IPS-20b (cell line): ENCODE results near the gene HEXA.
A peak's percentile ranks its signal among the peaks of the same experiment; 100 is the strongest.

Experiments used
- H3K27ac ChIP-seq: one replicate; pipeline ENCODE4 v1.5.1; 2013; ENCODE audit warnings: low read length
- H3K27me3 ChIP-seq: 2 replicates; pipeline ENCODE4 v1.6.1; 2013; ENCODE audit warnings: mild to moderate bottlenecking, low read length, inconsistent platforms; ENCODE audit not compliant: insufficient read depth
- H3K36me3 ChIP-seq: 2 replicates; pipeline ENCODE4 v1.6.1; 2013; ENCODE audit warnings: low read depth, mild to moderate bottlenecking, inconsistent platforms, low read length, moderate library complexity; ENCODE audit not compliant: insufficient read depth
- H3K4me1 ChIP-seq: 2 replicates; pipeline ENCODE4 v1.6.1; 2013; ENCODE audit warnings: mild to moderate bottlenecking, control low read depth, inconsistent platforms, low read length, moderate library complexity; ENCODE audit not compliant: insufficient read depth
- H3K4me3 ChIP-seq: 2 replicates; pipeline ENCODE4 v1.5.1; 2013; ENCODE audit warnings: mild to moderate bottlenecking, low read length, inconsistent platforms
- H3K9ac ChIP-seq: 2 replicates; pipeline ENCODE4 v1.6.1; 2013; ENCODE audit warnings: low read depth, mild to moderate bottlenecking, inconsistent platforms, low read length, moderate library complexity
- H3K9me3 ChIP-seq: 2 replicates; pipeline ENCODE4 v1.6.1; 2013; ENCODE audit warnings: mild to moderate bottlenecking, low read depth, low read length, inconsistent platforms; ENCODE audit not compliant: insufficient read depth

HEXA gene

DNA sequence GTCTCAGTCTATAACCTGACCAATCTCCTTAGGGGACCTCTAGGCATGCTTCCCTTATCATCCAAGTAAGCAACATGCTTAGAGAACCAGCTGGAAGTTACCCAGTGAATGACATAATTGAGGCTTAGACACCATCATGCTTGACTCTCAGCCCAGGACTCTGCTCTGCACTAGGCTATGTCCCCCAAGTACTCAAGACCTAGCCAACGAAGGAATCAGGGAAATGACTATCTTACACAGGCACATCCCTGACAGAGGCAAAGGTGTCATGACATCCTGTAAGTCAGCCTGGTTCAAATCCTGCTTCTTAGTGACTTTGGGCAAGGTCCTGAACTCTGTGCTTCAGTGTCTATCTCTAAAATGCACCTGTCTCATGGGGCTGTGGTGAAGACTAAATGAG, 31.2 kb downstream of the HEXA start:
- Histone ChIP-seq H3K27me3 (no peaks in the 10 kb centered on the region), H3K9me3 (no peaks in the 10 kb centered on the region), H3K4me3 (no peak overlapping the region), H3K9ac (no peak overlapping the region), H3K4me1 (0 out of 2 replicates have a peak, but pooled peaks cover 3% of the 10 kb centered on the region), H3K36me3 (peaks cover 46% of the 10 kb centered on the region), H3K27ac (no peak overlapping the region)

DNA sequence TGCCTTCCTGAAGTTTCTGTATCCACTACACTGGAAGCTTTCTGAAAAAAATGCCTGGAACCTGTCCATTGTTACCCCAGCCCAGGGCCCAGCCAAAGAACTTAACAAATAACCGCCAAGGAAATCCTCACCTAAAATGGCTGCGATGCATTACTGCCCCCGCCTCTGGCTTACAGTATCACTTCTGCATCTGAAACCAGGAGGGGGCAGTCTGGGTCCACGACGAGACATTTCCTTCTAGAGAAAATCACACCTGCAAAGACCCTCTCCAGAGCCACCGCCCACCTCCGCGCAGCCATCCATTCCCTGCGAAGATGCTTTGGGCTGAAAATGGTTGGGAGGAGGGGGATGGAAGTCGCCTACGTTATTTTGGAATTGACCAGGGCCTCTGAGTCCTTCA, 33.4 kb downstream of the HEXA start:
- Histone ChIP-seq H3K9ac (no peak overlapping the region), H3K4me3 (no peak overlapping the region), H3K36me3 (peaks cover 31% of the 10 kb centered on the region), H3K27ac (no peak overlapping the region), H3K9me3 (no peaks in the 10 kb centered on the region), H3K4me1 (0 out of 2 replicates have a peak, but pooled peaks cover 3% of the 10 kb centered on the region), H3K27me3 (no peaks in the 10 kb centered on the region)

GRCh38 chr15:72341361-72341760, 34.5 kb downstream of the HEXA start:
- 0 out of 2 replicates have a peak, but pooled peaks cover 3% of the 10 kb centered on the region for H3K4me1 ChIP-seq
- H3K9me3 ChIP-seq: no peaks in the 10 kb centered on the region
- no peak overlapping the region for H3K4me3 ChIP-seq
- no peak overlapping the region for H3K9ac ChIP-seq
- H3K36me3 ChIP-seq: peaks cover 23% of the 10 kb centered on the region
- no peak overlapping the region for H3K27ac ChIP-seq
- no peaks in the 10 kb centered on the region for H3K27me3 ChIP-seq

GRCh38 chr15:72340366-72340765, 35.4 kb downstream of the HEXA start:
- Histone ChIP-seq H3K27me3 (no peaks in the 10 kb centered on the region), H3K36me3 (peaks cover 13% of the 10 kb centered on the region; the same call in 1 of the 2 replicates), H3K4me1 (0 out of 2 replicates have a peak, but pooled peaks cover 3% of the 10 kb centered on the region), H3K27ac (no peak overlapping the region), H3K9me3 (no peaks in the 10 kb centered on the region), H3K9ac (no peak overlapping the region), H3K4me3 (no peak overlapping the region)

DNA sequence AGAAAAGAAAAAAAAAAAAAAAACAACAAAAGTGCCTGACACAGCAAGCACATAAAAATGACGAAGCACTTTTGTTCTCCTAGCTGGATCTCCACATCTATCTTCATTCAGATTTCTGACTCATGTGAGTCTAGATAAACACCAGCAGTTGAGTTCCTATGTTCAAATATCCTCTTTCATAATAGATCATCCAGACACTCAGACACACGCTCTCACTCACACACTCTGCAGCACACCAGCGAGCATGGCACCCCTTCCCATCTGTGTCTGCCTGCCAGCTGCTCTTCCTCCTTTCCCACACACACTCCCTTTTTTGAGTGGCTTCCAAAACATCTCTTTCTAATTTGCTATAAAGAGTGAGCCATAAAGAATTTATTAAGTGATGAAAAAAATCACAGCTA, 36.0 kb downstream of the HEXA start:
- Histone ChIP-seq H3K27me3 (no peaks in the 10 kb centered on the region), H3K4me3 (no peak overlapping the region), H3K9me3 (no peaks in the 10 kb centered on the region), H3K9ac (no peak overlapping the region), H3K36me3 (peaks cover 9% of the 10 kb centered on the region; the same call in 1 of the 2 replicates), H3K4me1 (0 out of 2 replicates have a peak, but pooled peaks cover 3% of the 10 kb centered on the region), H3K27ac (no peak overlapping the region)

DNA sequence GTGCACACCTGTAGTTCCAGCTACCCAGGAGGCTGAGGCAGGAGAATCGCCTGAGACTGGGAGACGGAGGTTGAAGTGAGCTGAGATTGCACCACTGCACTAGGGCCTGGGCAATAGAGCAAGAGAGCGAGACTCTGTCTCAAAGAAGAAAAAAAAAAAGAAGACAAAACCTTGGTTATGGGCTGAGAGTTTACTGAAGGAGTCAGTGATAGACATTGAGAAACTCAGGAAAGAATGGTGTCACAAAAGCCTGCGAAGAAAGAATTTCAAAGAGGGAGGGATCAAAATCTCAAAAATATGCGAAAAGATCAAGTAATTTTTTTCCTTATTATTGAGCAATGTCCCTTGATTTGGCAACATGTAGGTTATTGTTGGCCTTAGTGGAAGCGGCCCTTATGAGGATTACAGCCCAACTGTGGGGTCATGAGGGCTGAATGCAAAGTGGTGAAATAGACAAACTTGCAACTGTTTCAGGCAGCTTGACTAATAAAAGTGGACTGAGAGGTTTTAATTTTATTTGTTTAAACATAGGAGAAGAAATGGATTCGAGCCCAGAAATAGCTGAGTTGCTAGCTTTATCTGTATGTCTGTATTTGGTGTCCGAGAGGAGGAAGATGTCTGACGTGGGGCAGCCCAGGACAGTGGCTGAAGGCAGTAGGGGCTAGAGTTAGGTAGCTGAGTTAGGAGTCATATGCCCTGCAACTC, 37.0 kb downstream of the HEXA start:
- Histone ChIP-seq H3K9me3 (no peaks in the 10 kb centered on the region), H3K9ac (no peak overlapping the region), H3K36me3 (no peaks in the 10 kb centered on the region), H3K4me1 (0 out of 2 replicates have a peak, but pooled peaks cover 3% of the 10 kb centered on the region), H3K27me3 (no peaks in the 10 kb centered on the region), H3K4me3 (no peak overlapping the region), H3K27ac (no peak overlapping the region)

- H3K36me3 ChIP-seq: no peaks in the 10 kb centered on the region
- no peaks in the 10 kb centered on the region for H3K27me3 ChIP-seq
- H3K9me3 ChIP-seq: no peaks in the 10 kb centered on the region
- no peak overlapping the region for H3K9ac ChIP-seq
- 0 out of 2 replicates have a peak, but pooled peaks cover 3% of the 10 kb centered on the region for H3K4me1 ChIP-seq
- H3K4me3 ChIP-seq: no peak overlapping the region
- no peak overlapping the region for H3K27ac ChIP-seq
These were observed 37.7 kb downstream of the HEXA start for GRCh38 chr15:72338148-72338547.

DNA sequence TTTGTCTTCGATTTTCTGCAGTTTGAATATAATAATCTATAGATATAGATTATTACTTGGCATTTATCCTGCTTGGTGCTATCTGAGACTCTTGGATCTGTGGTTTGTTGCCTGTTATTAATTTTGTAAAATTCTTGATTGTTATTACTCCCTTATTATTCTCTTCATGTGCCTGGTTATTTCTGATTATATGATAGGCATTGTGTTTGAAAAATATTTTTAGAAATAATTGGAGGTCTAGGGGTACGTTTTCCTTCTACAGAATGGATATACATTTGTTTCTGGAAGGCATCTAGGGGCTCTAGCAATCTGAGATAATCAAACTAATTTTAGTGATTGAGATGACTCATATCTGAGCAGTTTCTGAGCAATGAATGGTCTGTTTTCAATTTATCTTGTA, 41.0 kb downstream of the HEXA start:
- no peaks in the 10 kb centered on the region for H3K27me3 ChIP-seq
- no peak overlapping the region for H3K9ac ChIP-seq
- no peak overlapping the region for H3K4me3 ChIP-seq
- H3K9me3 ChIP-seq: no peaks in the 10 kb centered on the region
- no peaks in the 10 kb centered on the region for H3K36me3 ChIP-seq
- H3K4me1 ChIP-seq: no peaks in the 10 kb centered on the region
- no peak overlapping the region for H3K27ac ChIP-seq

DNA sequence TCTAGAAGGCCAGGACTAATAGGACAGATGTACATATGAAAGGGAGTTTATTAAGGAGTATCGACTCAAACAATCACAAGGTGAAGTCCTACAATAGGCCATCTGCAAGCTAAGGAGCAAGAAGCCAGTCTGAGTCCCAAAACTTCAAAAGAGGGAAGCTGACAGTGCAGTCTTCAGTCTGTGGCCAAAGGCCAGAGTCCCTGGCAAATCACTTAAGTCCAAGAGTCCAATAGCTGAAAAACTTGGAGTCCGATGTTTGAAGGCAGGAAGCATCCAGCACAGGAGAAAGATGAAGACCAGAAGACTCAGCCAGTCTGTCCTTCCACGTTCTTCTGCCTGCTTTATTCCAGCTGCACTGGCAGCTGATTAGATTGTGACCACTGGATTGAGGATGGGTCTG, 44.8 kb downstream of the HEXA start:
- no peak overlapping the region for H3K27ac ChIP-seq
- no peak overlapping the region for H3K4me3 ChIP-seq
- no peaks in the 10 kb centered on the region for H3K4me1 ChIP-seq
- H3K36me3 ChIP-seq: no peaks in the 10 kb centered on the region
- no peaks in the 10 kb centered on the region for H3K9me3 ChIP-seq
- no peaks in the 10 kb centered on the region for H3K27me3 ChIP-seq
- no peak overlapping the region for H3K9ac ChIP-seq

- H3K9me3 ChIP-seq: peaks cover 3% of the 10 kb centered on the region; the same call in 1 of the 2 replicates
- no peaks in the 10 kb centered on the region for H3K36me3 ChIP-seq
- H3K9ac ChIP-seq: no peak overlapping the region
- no peaks in the 10 kb centered on the region for H3K4me1 ChIP-seq
- peaks cover 22% of the 10 kb centered on the region for H3K27me3 ChIP-seq
- H3K27ac ChIP-seq: no peak overlapping the region
- no peak overlapping the region for H3K4me3 ChIP-seq
These were observed 52.1 kb downstream of the HEXA start for GRCh38 chr15:72323752-72324151.

DNA sequence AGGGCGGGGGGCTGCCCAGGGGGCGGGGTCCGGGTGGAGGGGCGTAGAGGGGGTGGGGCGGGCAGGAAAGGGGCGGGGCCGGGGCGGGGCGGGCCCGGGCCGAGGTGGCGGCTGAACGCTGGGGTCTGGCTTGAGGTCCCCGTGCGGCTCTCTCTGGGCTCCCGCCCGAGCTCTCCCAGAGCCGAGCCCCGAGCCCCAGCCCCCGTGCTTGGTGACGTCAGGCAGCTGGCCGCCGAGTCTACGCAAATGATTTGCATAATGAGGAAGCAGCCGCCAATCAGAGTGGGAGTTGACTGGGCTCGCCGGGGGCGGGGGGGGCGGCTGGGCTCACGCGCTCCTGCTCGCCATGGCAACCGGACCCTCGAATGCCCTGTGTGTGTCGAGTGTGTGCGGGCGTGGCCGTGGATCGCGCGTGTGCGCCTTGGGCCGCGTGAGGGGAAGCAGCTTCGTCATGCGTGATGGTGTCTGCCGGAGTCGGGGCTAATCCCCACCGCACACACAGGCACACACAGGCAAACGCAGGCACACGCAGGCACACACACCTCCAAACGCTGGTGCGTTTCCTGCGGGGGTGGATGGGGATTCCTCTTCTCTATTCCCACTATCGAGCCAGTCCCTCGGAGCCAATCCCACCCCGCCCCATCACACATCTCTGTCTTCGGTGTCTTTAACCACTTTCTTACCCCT, 55.7 kb downstream of the HEXA start, which contains the start of gene CELF6:
TSS of gene CELF6 (minus strand) at position 173 of the 687 bp plus-strand sequence. CDS start 283 bp downstream, outside the sequence.
- H3K36me3 ChIP-seq: no peaks in the 10 kb centered on the region
- no peaks in the 10 kb centered on the region for H3K4me1 ChIP-seq
- H3K4me3 ChIP-seq: peak within 1 kb of the TSS; percentile 81
- H3K27ac ChIP-seq: no peak within 1 kb of the TSS
- H3K9ac ChIP-seq: peak within 1 kb of the TSS; percentile 26; the same call in 1 of the 2 replicates
- H3K9me3 ChIP-seq: peaks cover 3% of the 10 kb centered on the region; the same call in 1 of the 2 replicates
- H3K27me3 ChIP-seq: peaks cover 59% of the 10 kb centered on the region
